HCT116 (cell line): ENCODE results near the gene KRT28.

Experiments used
- ZNF274 ChIP-seq: fragments of 200-500 bp; sonication (Bioruptor generic); IDR thresholded peaks from 2 replicates; pipeline ENCODE4 v1.6.1; 2014; ENCODE audit warnings: mild to moderate bottlenecking, low read depth, low read length, inconsistent platforms
- TF ChIP-seq, protein P1 (sequence below), 3 experiments: fragments of 200-600 bp in 1 of 3; sonication (generic) in 1 of 3; IDR thresholded peaks in 2 of 3; conservative IDR thresholded peaks in 1 of 3; 2 replicates each; pipeline ENCODE4 v1.5.1; 2012 to 2017; ENCODE audit warnings: low read depth in 2 of 3, low read length in 2 of 3, antibody characterized with exemption in 1 of 3, borderline replicate concordance in 1 of 3, control low read depth in 1 of 3, mild to moderate bottlenecking in 1 of 3, mixed read lengths in 1 of 3, mixed run types in 1 of 3, moderate library complexity in 1 of 3; ENCODE audit not compliant: insufficient read depth in 1 of 3

DNA sequence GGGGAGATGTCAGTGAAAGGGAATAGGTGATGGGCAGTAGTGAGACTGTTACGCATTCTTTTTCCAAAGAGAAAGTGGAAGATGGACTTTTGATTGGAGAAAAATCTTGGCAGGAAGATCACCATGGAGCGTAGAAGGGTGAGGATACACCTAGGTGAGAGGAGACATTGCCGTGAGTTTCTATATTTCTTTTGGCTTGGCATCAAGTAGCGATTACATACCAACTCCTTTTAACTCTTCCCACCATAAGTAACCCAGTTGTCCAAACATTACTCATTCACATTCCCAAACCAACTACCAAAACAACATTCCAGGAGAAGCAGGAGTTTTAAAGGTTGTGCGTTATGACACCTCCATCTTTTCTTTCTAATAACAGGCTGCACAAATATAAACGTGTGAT is 10.7 kb upstream of the KRT28 start:
- TF ChIP-seq, protein P1, sequence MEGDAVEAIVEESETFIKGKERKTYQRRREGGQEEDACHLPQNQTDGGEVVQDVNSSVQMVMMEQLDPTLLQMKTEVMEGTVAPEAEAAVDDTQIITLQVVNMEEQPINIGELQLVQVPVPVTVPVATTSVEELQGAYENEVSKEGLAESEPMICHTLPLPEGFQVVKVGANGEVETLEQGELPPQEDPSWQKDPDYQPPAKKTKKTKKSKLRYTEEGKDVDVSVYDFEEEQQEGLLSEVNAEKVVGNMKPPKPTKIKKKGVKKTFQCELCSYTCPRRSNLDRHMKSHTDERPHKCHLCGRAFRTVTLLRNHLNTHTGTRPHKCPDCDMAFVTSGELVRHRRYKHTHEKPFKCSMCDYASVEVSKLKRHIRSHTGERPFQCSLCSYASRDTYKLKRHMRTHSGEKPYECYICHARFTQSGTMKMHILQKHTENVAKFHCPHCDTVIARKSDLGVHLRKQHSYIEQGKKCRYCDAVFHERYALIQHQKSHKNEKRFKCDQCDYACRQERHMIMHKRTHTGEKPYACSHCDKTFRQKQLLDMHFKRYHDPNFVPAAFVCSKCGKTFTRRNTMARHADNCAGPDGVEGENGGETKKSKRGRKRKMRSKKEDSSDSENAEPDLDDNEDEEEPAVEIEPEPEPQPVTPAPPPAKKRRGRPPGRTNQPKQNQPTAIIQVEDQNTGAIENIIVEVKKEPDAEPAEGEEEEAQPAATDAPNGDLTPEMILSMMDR (IDR thresholded peaks at IDR 0.05 in 2 of 3, conservative IDR thresholded peaks at IDR 0.05 in 1 of 3; ENCODE audit: borderline replicate concordance in 1 of 3, insufficient read depth in 1 of 3, low read depth in 2 of 3, low read length in 2 of 3) = no peak
- TF ChIP-seq ZNF274 = no peak
